ENCODE data around the gene CCDC14. TPM values are rescaled to one million over a fixed set of nuclear protein-coding genes. Genes with fewer than 3 reads are reported as not detected.
"Not testable (repeated sequence)": the region's sequence is repeated elsewhere in the genome, so short reads cannot be mapped to it uniquely, and the experiment has no call there.

The CCDC14 gene
- total RNA-seq, 6 experiments from 2014 or later: 10.4 to 15.6 (median 11.7) TPM

- intact Hi-C loops (cut with DNase I): no loop called here
- H3K4me1 ChIP-seq: peaks cover 0 to 6% (median 0%) of the 10 kb centered on the region in 4 donors
- H3K36me3 ChIP-seq: no peaks in the 10 kb centered on the region
- H3K4me3 ChIP-seq: no peak overlapping the region
- H3K9me3 ChIP-seq: no peaks in the 10 kb centered on the region
- DNase-seq (no peak), ATAC-seq (peak; percentile 54 to 90 (median 80))
- 50% methylated on average over 1 of the region's 1 CpG for WGBS (ENCODE audit: insufficient coverage, low coverage, low lambda C conversion rate, missing lambda C conversion rate)
- TF ChIP-seq POLR2A (IDR thresholded peaks at IDR 0.05) (no peak), CTCF (IDR thresholded peaks at IDR 0.05) (no peak)
- no peak overlapping the region for H3K27ac ChIP-seq
- no peaks in the 10 kb centered on the region for H3K27me3 ChIP-seq
Measured at GRCh38 chr3:123893012-123893411, 68.0 kb downstream of the CCDC14 start.

- DNase-seq (no peak), ATAC-seq (no peak)
- intact Hi-C loops (cut with DNase I): no loop called here
- no peaks in the 10 kb centered on the region for H3K27me3 ChIP-seq
- no peak overlapping the region for H3K27ac ChIP-seq
- no peak overlapping the region for H3K4me3 ChIP-seq
- 0% methylated on average over 1 of the region's 1 CpG for WGBS (ENCODE audit: insufficient coverage, low coverage, low lambda C conversion rate, missing lambda C conversion rate)
- peaks cover 0 to 6% (median 0%) of the 10 kb centered on the region in 4 donors for H3K4me1 ChIP-seq
- no peaks in the 10 kb centered on the region for H3K9me3 ChIP-seq
- TF ChIP-seq POLR2A (IDR thresholded peaks at IDR 0.05): no peak
- no peak for TF ChIP-seq CTCF (IDR thresholded peaks at IDR 0.05)
- H3K36me3 ChIP-seq: no peaks in the 10 kb centered on the region
Measured at GRCh38 chr3:123892195-123892594, 68.8 kb downstream of the CCDC14 start.

- ATAC-seq; DNase-seq; H3K4me3 ChIP-seq; H3K27ac ChIP-seq; H3K4me1 ChIP-seq; H3K9me3 ChIP-seq; H3K27me3 ChIP-seq; intact Hi-C loops (cut with DNase I); H3K36me3 ChIP-seq: not testable (repeated sequence)
- WGBS (ENCODE audit: insufficient coverage, low coverage, low lambda C conversion rate, missing lambda C conversion rate): 83% methylated on average over 1 of the region's 1 CpG
Measured at GRCh38 chr3:123890991-123891390, 70.0 kb downstream of the CCDC14 start.

GRCh38 chr3:123890162-123890561 lies 70.9 kb downstream of the CCDC14 start:
- ATAC-seq; H3K9me3 ChIP-seq; H3K27me3 ChIP-seq; H3K36me3 ChIP-seq; H3K27ac ChIP-seq; intact Hi-C loops (cut with DNase I); DNase-seq; H3K4me1 ChIP-seq; H3K4me3 ChIP-seq: not testable (repeated sequence)
- 52% methylated on average over 2 of the region's 3 CpGs for WGBS (ENCODE audit: insufficient coverage, low coverage, low lambda C conversion rate, missing lambda C conversion rate)

GRCh38 chr3:123884993-123885392 lies 76.0 kb downstream of the CCDC14 start:
- TF ChIP-seq CTCF (IDR thresholded peaks at IDR 0.05) (no peak), POLR2A (IDR thresholded peaks at IDR 0.05) (no peak)
- Histone ChIP-seq H3K27ac (no peak overlapping the region), H3K9me3 (no peaks in the 10 kb centered on the region), H3K36me3 (no peaks in the 10 kb centered on the region), H3K4me3 (no peak overlapping the region), H3K27me3 (no peaks in the 10 kb centered on the region), H3K4me1 (peaks cover 0 to 7% (median 0%) of the 10 kb centered on the region in 4 donors)
- ATAC-seq (no peak), DNase-seq (no peak)
- intact Hi-C loops (cut with DNase I): no loop called here

Data from right lobe of liver (tissue), 6 donors.